Neural progenitor cell (in vitro differentiated cells): ENCODE data around the gene C6orf141. TPM values are rescaled to one million over a fixed set of nuclear protein-coding genes. Genes with fewer than 3 reads are reported as not detected.
A peak's percentile ranks its signal among the peaks of the same experiment; 100 is the strongest.

Source experiments
- DNase-seq: peaks from one replicate; pipeline ENCODE4 v3.0.0-alpha.2; 2016; ENCODE audit warnings: low spot score
- H2AFZ ChIP-seq: fragments of 200-600 bp; sonication (generic); replicated peaks from 2 replicates; pipeline ENCODE4 v1.6.1; 2016; ENCODE audit warnings: antibody characterized with exemption
- H3F3A ChIP-seq: fragments of 200-600 bp; sonication (generic); 2 replicates; pipeline ENCODE4 v1.6.1; 2016; ENCODE audit warnings: antibody characterized with exemption, low read depth
- H3K27ac ChIP-seq: fragments of 200-600 bp; sonication (generic); 2 replicates; pipeline ENCODE4 v1.5.1; 2016; ENCODE audit warnings: mild to moderate bottlenecking
- H3K27me3 ChIP-seq: fragments of 200-600 bp; sonication (generic); 2 replicates; pipeline ENCODE4 v1.6.1; 2016; ENCODE audit warnings: mild to moderate bottlenecking, moderate library complexity
- H3K36me3 ChIP-seq: fragments of 200-600 bp; sonication (generic); 2 replicates; pipeline ENCODE4 v1.5.1; 2016
- H3K4me1 ChIP-seq: fragments of 200-600 bp; sonication (generic); 2 replicates; pipeline ENCODE4 v1.6.1; 2016; ENCODE audit warnings: mixed run types
- H3K4me2 ChIP-seq: fragments of 200-600 bp; sonication (generic); 2 replicates; pipeline ENCODE4 v1.6.1; 2016
- H3K4me3 ChIP-seq: fragments of 200-600 bp; sonication (generic); 2 replicates; pipeline ENCODE4 v1.5.1; 2016
- H3K79me2 ChIP-seq: fragments of 200-600 bp; sonication (generic); 2 replicates; pipeline ENCODE4 v1.6.1; 2016; ENCODE audit warnings: low read depth
- H3K9ac ChIP-seq: fragments of 200-600 bp; sonication (generic); 2 replicates; pipeline ENCODE4 v1.6.1; 2016
- H3K9me3 ChIP-seq: fragments of 200-600 bp; sonication (generic); 2 replicates; pipeline ENCODE4 v1.5.1; 2016; ENCODE audit warnings: low read depth
- H4K20me1 ChIP-seq: fragments of 200-600 bp; sonication (generic); 2 replicates; pipeline ENCODE4 v1.6.1; 2016; ENCODE audit warnings: low read depth
- H3K27ac Mint-ChIP-seq: 3 replicates; pipeline ENCODE4 v1.8.0; 2021; ENCODE audit warnings: mixed read lengths
- H3K27me3 Mint-ChIP-seq: 2 replicates; pipeline ENCODE4 v1.8.0; 2022; ENCODE audit warnings: low read depth, mild to moderate bottlenecking, inconsistent platforms, moderate library complexity, mixed read lengths; ENCODE audit not compliant: insufficient read depth
- H3K36me3 Mint-ChIP-seq: 3 replicates; pipeline ENCODE4 v1.8.0; 2021; ENCODE audit warnings: mixed read lengths
- H3K4me1 Mint-ChIP-seq: 3 replicates; pipeline ENCODE4 v1.8.0; 2021; ENCODE audit warnings: mixed read lengths
- H3K4me3 Mint-ChIP-seq: 3 replicates; pipeline ENCODE4 v1.8.0; 2021; ENCODE audit warnings: mild to moderate bottlenecking, moderate library complexity, mixed read lengths
- H3K9me3 Mint-ChIP-seq: 3 replicates; pipeline ENCODE4 v1.8.0; 2020; ENCODE audit warnings: mixed read lengths
- EZH2 ChIP-seq: fragments of 200-600 bp; sonication (generic); IDR thresholded peaks from 2 replicates; pipeline ENCODE4 v1.6.1; 2017; ENCODE audit warnings: antibody characterized with exemption, mild to moderate bottlenecking, moderate library complexity
- EZH2phosphoT487 ChIP-seq: fragments of 200-600 bp; sonication (generic); IDR thresholded peaks from 2 replicates; pipeline ENCODE4 v1.6.1; 2017; ENCODE audit warnings: antibody characterized with exemption
- total RNA-seq: library from RNA; depleted of rRNA; stranded (reverse); fragments of >200 nt; gene quantifications from 2 replicates; pipeline ENCODE4 v1.2.3, GENCODE V29; 2015; ENCODE audit warnings: low replicate concordance
- TF ChIP-seq, protein P1 (sequence below): fragments of 200-600 bp; sonication (generic); IDR thresholded peaks from 2 replicates; pipeline ENCODE4 v1.5.1; 2017; ENCODE audit warnings: antibody characterized with exemption, mild to moderate bottlenecking

C6orf141 gene
- total RNA-seq, 1 donor from 2014 or later, result 87.2 TPM

DNA sequence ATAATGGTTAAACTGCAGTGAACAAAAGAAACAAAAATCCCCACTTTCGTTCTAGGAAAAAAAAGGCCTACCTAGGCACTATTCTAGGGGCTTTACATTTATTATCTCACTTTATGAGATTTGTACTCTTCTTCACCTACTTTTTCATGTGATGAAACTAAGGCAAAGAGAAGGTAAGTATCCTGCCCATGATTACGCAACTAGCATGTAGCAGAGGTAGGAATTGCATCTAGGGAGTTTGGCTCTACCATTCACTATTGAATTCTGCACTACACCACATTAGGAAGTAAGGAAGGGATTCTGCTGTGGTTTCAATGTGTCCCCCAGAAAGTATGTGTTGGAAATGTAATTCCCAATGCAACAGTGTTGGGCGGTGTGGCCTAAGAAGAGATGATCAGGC is 11.4 kb upstream of the C6orf141 start:
- Mint-ChIP-seq H3K4me1 (peaks cover 7% of the 10 kb centered on the region), H3K27ac (no peak overlapping the region), H3K4me3 (no peak overlapping the region), H3K27me3 (peaks cover 2% of the 10 kb centered on the region), H3K9me3 (no peaks in the 10 kb centered on the region), H3K36me3 (no peaks in the 10 kb centered on the region)
- H3K9me3 ChIP-seq, result no peaks in the 10 kb centered on the region
- no peaks in the 10 kb centered on the region for H3K36me3 ChIP-seq
- no peaks in the 10 kb centered on the region for H3K27me3 ChIP-seq
- H3K4me3 ChIP-seq, result no peak overlapping the region
- H3K27ac ChIP-seq, result no peak overlapping the region
- H3K79me2 ChIP-seq, result no peaks in the 10 kb centered on the region
- H3K9ac ChIP-seq, result no peak overlapping the region
- no peaks in the 10 kb centered on the region for H3F3A ChIP-seq
- DNase-seq, result no peak
- no peak overlapping the region for H2AFZ ChIP-seq
- TF ChIP-seq EZH2phosphoT487 (no peak), EZH2 (no peak)
- TF ChIP-seq, protein P1, sequence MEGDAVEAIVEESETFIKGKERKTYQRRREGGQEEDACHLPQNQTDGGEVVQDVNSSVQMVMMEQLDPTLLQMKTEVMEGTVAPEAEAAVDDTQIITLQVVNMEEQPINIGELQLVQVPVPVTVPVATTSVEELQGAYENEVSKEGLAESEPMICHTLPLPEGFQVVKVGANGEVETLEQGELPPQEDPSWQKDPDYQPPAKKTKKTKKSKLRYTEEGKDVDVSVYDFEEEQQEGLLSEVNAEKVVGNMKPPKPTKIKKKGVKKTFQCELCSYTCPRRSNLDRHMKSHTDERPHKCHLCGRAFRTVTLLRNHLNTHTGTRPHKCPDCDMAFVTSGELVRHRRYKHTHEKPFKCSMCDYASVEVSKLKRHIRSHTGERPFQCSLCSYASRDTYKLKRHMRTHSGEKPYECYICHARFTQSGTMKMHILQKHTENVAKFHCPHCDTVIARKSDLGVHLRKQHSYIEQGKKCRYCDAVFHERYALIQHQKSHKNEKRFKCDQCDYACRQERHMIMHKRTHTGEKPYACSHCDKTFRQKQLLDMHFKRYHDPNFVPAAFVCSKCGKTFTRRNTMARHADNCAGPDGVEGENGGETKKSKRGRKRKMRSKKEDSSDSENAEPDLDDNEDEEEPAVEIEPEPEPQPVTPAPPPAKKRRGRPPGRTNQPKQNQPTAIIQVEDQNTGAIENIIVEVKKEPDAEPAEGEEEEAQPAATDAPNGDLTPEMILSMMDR, result no peak
- peaks cover 12% of the 10 kb centered on the region for H3K4me1 ChIP-seq
- H3K4me2 ChIP-seq, result no peak overlapping the region
- no peaks in the 10 kb centered on the region for H4K20me1 ChIP-seq

DNA sequence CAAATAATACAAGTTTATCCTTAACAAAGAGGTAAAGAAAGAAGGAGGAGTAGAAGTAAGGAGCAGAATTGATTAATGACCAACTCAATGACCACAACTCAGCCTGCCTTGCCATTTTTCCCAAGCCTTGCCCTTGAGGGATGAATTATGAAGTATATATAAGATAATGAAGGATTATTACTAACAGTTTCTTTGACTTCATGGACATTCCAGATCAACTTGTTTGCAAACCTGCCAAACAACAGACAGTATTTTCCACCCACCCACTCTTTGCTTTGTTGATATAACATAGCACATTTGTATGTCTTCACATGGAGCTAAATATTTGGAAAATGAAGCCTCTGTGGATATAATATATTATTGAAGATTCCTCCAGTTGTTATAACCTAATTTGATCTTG is 9.9 kb upstream of the C6orf141 start:
- H3K4me1 ChIP-seq, result peaks cover 12% of the 10 kb centered on the region
- H3K36me3 ChIP-seq, result no peaks in the 10 kb centered on the region
- TF ChIP-seq EZH2 (no peak), EZH2phosphoT487 (no peak)
- TF ChIP-seq, protein P1, result no peak
- peaks cover 2% of the 10 kb centered on the region for H3K27me3 Mint-ChIP-seq
- no peaks in the 10 kb centered on the region for H3K36me3 Mint-ChIP-seq
- no peaks in the 10 kb centered on the region for H3F3A ChIP-seq
- H3K4me3 ChIP-seq, result no peak overlapping the region
- H3K4me1 Mint-ChIP-seq, result peaks cover 7% of the 10 kb centered on the region
- no peaks in the 10 kb centered on the region for H3K79me2 ChIP-seq
- H3K9me3 Mint-ChIP-seq, result no peaks in the 10 kb centered on the region
- no peak overlapping the region for H2AFZ ChIP-seq
- no peak overlapping the region for H3K27ac ChIP-seq
- no peak for DNase-seq
- H3K9me3 ChIP-seq, result no peaks in the 10 kb centered on the region
- H4K20me1 ChIP-seq, result no peaks in the 10 kb centered on the region
- no peaks in the 10 kb centered on the region for H3K27me3 ChIP-seq
- no peak overlapping the region for H3K27ac Mint-ChIP-seq
- H3K4me3 Mint-ChIP-seq, result no peak overlapping the region
- H3K4me2 ChIP-seq, result no peak overlapping the region
- no peak overlapping the region for H3K9ac ChIP-seq

DNA sequence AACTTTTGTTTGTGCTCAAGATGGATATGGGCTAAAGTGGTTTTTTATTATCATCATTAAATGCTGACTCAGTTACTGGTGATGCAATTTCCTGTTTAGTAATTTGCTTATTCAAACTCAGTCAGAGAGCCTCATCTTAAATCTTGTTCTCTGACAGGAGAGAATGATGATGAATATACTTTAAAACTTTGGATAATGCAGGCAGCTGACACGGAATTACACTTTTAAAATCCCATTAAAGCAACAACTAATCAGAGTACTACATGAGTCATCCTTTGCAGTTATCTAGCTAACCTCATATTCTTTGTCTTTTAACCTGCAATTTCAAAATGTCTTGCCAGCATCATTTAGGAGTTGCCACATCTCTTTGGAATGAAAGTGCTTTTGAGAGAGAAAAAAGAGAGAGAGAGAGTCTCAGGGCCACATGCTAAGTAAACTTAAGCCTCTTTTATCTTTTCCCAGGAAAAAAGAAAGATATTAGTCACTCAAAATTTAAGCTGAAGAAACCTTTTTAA is 9.2 kb upstream of the C6orf141 start:
- DNase-seq, result no peak
- Histone ChIP-seq H3K79me2 (no peaks in the 10 kb centered on the region), H3K27me3 (no peaks in the 10 kb centered on the region), H4K20me1 (no peaks in the 10 kb centered on the region), H3K36me3 (no peaks in the 10 kb centered on the region), H3K9ac (no peak overlapping the region), H3K4me1 (peaks cover 15% of the 10 kb centered on the region), H3K4me2 (peak overlapping the region; percentile 1), H3K9me3 (no peaks in the 10 kb centered on the region), H3F3A (no peaks in the 10 kb centered on the region), H3K27ac (no peak overlapping the region), H2AFZ (peak overlapping the region; percentile 34), H3K4me3 (no peak overlapping the region)
- Mint-ChIP-seq H3K27ac (no peak overlapping the region), H3K4me3 (no peak overlapping the region), H3K4me1 (peaks cover 9% of the 10 kb centered on the region), H3K36me3 (no peaks in the 10 kb centered on the region), H3K27me3 (peaks cover 2% of the 10 kb centered on the region), H3K9me3 (no peaks in the 10 kb centered on the region)
- TF ChIP-seq, protein P1, result no peak
- no peak for TF ChIP-seq EZH2phosphoT487
- no peak for TF ChIP-seq EZH2
